Keratinocyte (primary cell): ENCODE results near the gene CA11. TPM values are rescaled to one million over a fixed set of nuclear protein-coding genes. Genes with fewer than 3 reads are reported as not detected.
"Not testable (repeated sequence)": the region's sequence is repeated elsewhere in the genome, so short reads cannot be mapped to it uniquely, and the experiment has no call there.

ENCODE experiments used
- DNase-seq: peaks from one replicate; pipeline ENCODE4 v3.0.0-alpha.2; 2011; ENCODE audit warnings: low read depth, missing footprints, low spot score
- FAIRE-seq: peaks from 2 replicates; lab custom pipeline; 2011; peaks lifted over from hg19 to GRCh38; lab: Jason Lieb, UNC
- H2AFZ ChIP-seq: 2 replicates; pipeline ENCODE4 v1.6.0; 2012; ENCODE audit warnings: low read length, control low read depth, inconsistent platforms; ENCODE audit not compliant: control insufficient read depth
- H3K27ac ChIP-seq: 2 replicates; pipeline ENCODE4 v1.5.1; 2011; ENCODE audit warnings: low read length; ENCODE audit not compliant: control insufficient read depth, insufficient read depth
- H3K27me3 ChIP-seq: 3 replicates; pipeline ENCODE4 v1.6.0; 2011; ENCODE audit warnings: low read length; ENCODE audit not compliant: control insufficient read depth, insufficient read depth; ENCODE audit errors: extremely low read depth
- H3K36me3 ChIP-seq, 2 experiments: 2 replicates in 1 of 2; 3 replicates in 1 of 2; pipeline ENCODE4 v1.5.1; 2011; ENCODE audit warnings: low read length in 2 of 2, mild to moderate bottlenecking in 1 of 2; ENCODE audit not compliant: control insufficient read depth in 2 of 2, insufficient read depth in 2 of 2; ENCODE audit errors: extremely low read depth in 1 of 2
- H3K4me1 ChIP-seq: 3 replicates; pipeline ENCODE4 v1.5.1; 2011; ENCODE audit warnings: low read length; ENCODE audit not compliant: control insufficient read depth, insufficient read depth; ENCODE audit errors: extremely low read depth
- H3K4me2 ChIP-seq: 3 replicates; pipeline ENCODE4 v1.6.0; 2011; ENCODE audit warnings: low read depth, low read length; ENCODE audit not compliant: control insufficient read depth, insufficient read depth; ENCODE audit errors: extremely low read depth
- H3K4me3 ChIP-seq, 3 experiments: fragments of 200-600 bp in 1 of 3; sonication (generic) in 1 of 3; 2 replicates in 2 of 3; 3 replicates in 1 of 3; pipeline ENCODE4 v1.5.1; 2011 to 2016; ENCODE audit warnings: low read length in 3 of 3, mild to moderate bottlenecking in 3 of 3, control low read depth in 2 of 3, inconsistent platforms in 1 of 3, low read depth in 1 of 3, mixed read lengths in 1 of 3, mixed run types in 1 of 3, moderate library complexity in 1 of 3; ENCODE audit not compliant: control insufficient read depth in 2 of 3, insufficient read depth in 2 of 3; ENCODE audit errors: extremely low read depth in 1 of 3
- H3K79me2 ChIP-seq: 2 replicates; pipeline ENCODE4 v1.6.0; 2012; ENCODE audit warnings: low read length; ENCODE audit not compliant: control insufficient read depth, insufficient read depth
- H3K9ac ChIP-seq: 3 replicates; pipeline ENCODE4 v1.6.0; 2011; ENCODE audit warnings: low read length; ENCODE audit not compliant: control insufficient read depth, insufficient read depth; ENCODE audit errors: extremely low read depth
- H3K9me1 ChIP-seq: 3 replicates; pipeline ENCODE4 v1.6.0; 2011; ENCODE audit warnings: low read length; ENCODE audit not compliant: control insufficient read depth, insufficient read depth; ENCODE audit errors: extremely low read depth
- H3K9me3 ChIP-seq: 2 replicates; pipeline ENCODE4 v1.5.1; 2012; ENCODE audit warnings: low read depth, low read length; ENCODE audit not compliant: control insufficient read depth
- H4K20me1 ChIP-seq: 3 replicates; pipeline ENCODE4 v1.6.0; 2011; ENCODE audit warnings: low read length; ENCODE audit not compliant: control insufficient read depth, insufficient read depth; ENCODE audit errors: extremely low read depth
- CTCF ChIP-seq, 3 experiments: IDR thresholded peaks in 1 of 3; conservative IDR thresholded peaks in 1 of 3; optimal IDR thresholded peaks in 1 of 3; 2 replicates in 2 of 3; 3 replicates in 1 of 3; pipeline versions ENCODE3 to v1.5.1; 2011; ENCODE audit warnings: low read length in 3 of 3, mild to moderate bottlenecking in 3 of 3, moderate library complexity in 2 of 3, control low read depth in 1 of 3, inconsistent platforms in 1 of 3; ENCODE audit not compliant: insufficient read depth in 2 of 3; ENCODE audit errors: extremely low read depth in 1 of 3
- EZH2 ChIP-seq: IDR thresholded peaks from one replicate; pipeline ENCODE4 v1.6.1; 2012; ENCODE audit warnings: inconsistent platforms, mild to moderate bottlenecking, low read length, moderate library complexity
- dilution Hi-C: fragments of 300-500 bp; cut with MboI; formaldehyde crosslinking; loops from one replicate; pipeline ENCODE4 v1.7.0; 2020; ENCODE audit warnings: low sequenced_read_pairs; ENCODE audit not compliant: extremely low pct_ligation_motif_present
- polyA plus RNA-seq, 5 experiments: library from polyadenylated mRNA; depleted of rRNA in 3 of 5; stranded (reverse) in 3 of 5; stranded (forward) in 1 of 5; unstranded in 1 of 5; fragments of >200 nt; gene quantifications; 1 replicate in 1 of 5; 2 replicates in 3 of 5; 3 replicates in 1 of 5; pipeline versions ENCODE4 v1.2.1 to v1.2.3, GENCODE V29; 2011 to 2012; ENCODE audit warnings: missing spikeins in 2 of 5, low read depth in 1 of 5, low replicate concordance in 1 of 5

CA11 gene
- polyA plus RNA-seq, 1 donor (not counting 4 experiments of a cell fraction or from before 2014, with no cell fraction given): 1.6 TPM

GRCh38 chr19:48680436-48681126 is 34.6 kb upstream of the CA11 start:
- no peaks in the 10 kb centered on the region for H3K36me3 ChIP-seq
- H3K27me3 ChIP-seq: no peaks in the 10 kb centered on the region
- H3K9ac ChIP-seq: no peak overlapping the region
- no peaks in the 10 kb centered on the region for H3K9me3 ChIP-seq
- H3K9me1 ChIP-seq: no peaks in the 10 kb centered on the region
- dilution Hi-C loops: no loop called here
- FAIRE-seq: no peak
- no peak for DNase-seq
- H3K79me2 ChIP-seq: no peaks in the 10 kb centered on the region
- TF ChIP-seq EZH2: no peak
- no peak for TF ChIP-seq CTCF (optimal IDR thresholded peaks at IDR 0.05 in 1 of 3, IDR thresholded peaks at IDR 0.05 in 1 of 3, conservative IDR thresholded peaks at IDR 0.05 in 1 of 3; ENCODE audit: extremely low read depth in 1 of 3, insufficient read depth in 2 of 3, low read length in 3 of 3)
- no peaks in the 10 kb centered on the region for H3K4me1 ChIP-seq
- no peak overlapping the region for H3K4me3 ChIP-seq
- no peaks in the 10 kb centered on the region for H4K20me1 ChIP-seq
- no peak overlapping the region for H3K4me2 ChIP-seq
- H2AFZ ChIP-seq: no peak overlapping the region
- no peak overlapping the region for H3K27ac ChIP-seq

GRCh38 chr19:48680006-48680405 is 34.0 kb upstream of the CA11 start:
- H3K36me3 ChIP-seq, H3K27ac ChIP-seq, H3K9me1 ChIP-seq, H3K79me2 ChIP-seq, H4K20me1 ChIP-seq, H3K4me3 ChIP-seq, DNase-seq, H3K9me3 ChIP-seq, FAIRE-seq, H2AFZ ChIP-seq, H3K4me1 ChIP-seq, H3K27me3 ChIP-seq, H3K4me2 ChIP-seq, H3K9ac ChIP-seq, dilution Hi-C loops: not testable (repeated sequence)

GRCh38 chr19:48678201-48678600 is 32.2 kb upstream of the CA11 start:
- Histone ChIP-seq H3K4me1 (no peaks in the 10 kb centered on the region), H3K4me2 (no peak overlapping the region), H3K4me3 (no peak overlapping the region), H3K9me3 (no peaks in the 10 kb centered on the region), H3K9ac (no peak overlapping the region), H3K79me2 (no peaks in the 10 kb centered on the region), H3K27ac (no peak overlapping the region), H3K36me3 (no peaks in the 10 kb centered on the region), H3K27me3 (no peaks in the 10 kb centered on the region), H2AFZ (no peak overlapping the region), H3K9me1 (no peaks in the 10 kb centered on the region), H4K20me1 (no peaks in the 10 kb centered on the region)
- FAIRE-seq: no peak
- DNase-seq: no peak
- dilution Hi-C loops: no loop called here
- TF ChIP-seq EZH2 (no peak), CTCF (optimal IDR thresholded peaks at IDR 0.05 in 1 of 3, IDR thresholded peaks at IDR 0.05 in 1 of 3, conservative IDR thresholded peaks at IDR 0.05 in 1 of 3; ENCODE audit: extremely low read depth in 1 of 3, insufficient read depth in 2 of 3, low read length in 3 of 3) (no peak)
